Smooth muscle cell (in vitro differentiated cells): Measurements from ENCODE around the gene CNTRL. TPM values are rescaled to one million over a fixed set of nuclear protein-coding genes. Genes with fewer than 3 reads are reported as not detected.

Source experiments
- DNase-seq: peaks from one replicate; lab custom pipeline; 2025; ENCODE audit not compliant: unreplicated experiment; lab: John Stamatoyannopoulos, UW
- H2AFZ ChIP-seq: fragments of 200-600 bp; sonication (generic); 2 replicates; pipeline ENCODE4 v1.6.0; 2016; ENCODE audit warnings: antibody characterized with exemption, low read depth, mild to moderate bottlenecking
- H3F3A ChIP-seq: fragments of 200-600 bp; sonication (generic); 2 replicates; pipeline ENCODE4 v1.6.0; 2017; ENCODE audit warnings: antibody characterized with exemption, low read depth
- H3K27ac ChIP-seq: fragments of 200-600 bp; sonication (generic); 2 replicates; pipeline ENCODE4 v1.5.1; 2016; ENCODE audit warnings: low read depth, mild to moderate bottlenecking
- H3K27me3 ChIP-seq: fragments of 200-600 bp; sonication (generic); 2 replicates; pipeline ENCODE4 v1.6.1; 2016; ENCODE audit warnings: low read depth, mild to moderate bottlenecking
- H3K36me3 ChIP-seq: fragments of 200-600 bp; sonication (generic); 2 replicates; pipeline ENCODE4 v1.5.1; 2016; ENCODE audit warnings: low read depth
- H3K4me1 ChIP-seq: fragments of 200-600 bp; sonication (generic); 2 replicates; pipeline ENCODE4 v1.5.1; 2016; ENCODE audit warnings: low read depth
- H3K4me2 ChIP-seq: fragments of 200-600 bp; sonication (generic); 2 replicates; pipeline ENCODE4 v1.6.0; 2016; ENCODE audit warnings: mild to moderate bottlenecking
- H3K4me3 ChIP-seq: fragments of 200-600 bp; sonication (generic); 2 replicates; pipeline ENCODE4 v1.5.1; 2016; ENCODE audit warnings: mild to moderate bottlenecking
- H3K79me2 ChIP-seq: fragments of 200-600 bp; sonication (generic); 2 replicates; pipeline ENCODE4 v1.6.0; 2016; ENCODE audit warnings: low read depth, mild to moderate bottlenecking
- H3K9ac ChIP-seq: fragments of 200-600 bp; sonication (generic); 2 replicates; pipeline ENCODE4 v1.6.0; 2016; ENCODE audit warnings: low read depth
- H3K9me3 ChIP-seq: fragments of 200-600 bp; sonication (generic); replicated peaks from 2 replicates; pipeline ENCODE4 v1.5.1; 2016; ENCODE audit warnings: low read depth
- H4K20me1 ChIP-seq: fragments of 200-600 bp; sonication (generic); 2 replicates; pipeline ENCODE4 v1.6.0; 2016; ENCODE audit warnings: low read depth
- WGBS: methylation state at CpG from one replicate; pipeline ENCODE4 v1.1.7; 2016; ENCODE audit warnings: low lambda C conversion rate; 5-methylcytosine and 5-hydroxymethylcytosine counted together
- polyA plus RNA-seq: library from polyadenylated mRNA; unstranded; fragments of >200 nt; fragmentation: Nextera tagmentation; extraction: Ambion mirVana; gene quantifications from 2 replicates; pipeline ENCODE4 v1.2.1, GENCODE V29; 2016
- small RNA-seq: library from RNA; depleted of rRNA; stranded (forward); fragments of <200 nt; gene quantifications from one replicate; pipeline ENCODE3, GENCODE V24; 2014
- total RNA-seq: library from RNA; depleted of rRNA; stranded (reverse); fragments of >200 nt; gene quantifications from 2 replicates; pipeline ENCODE4 v1.2.3, GENCODE V29; 2014
- TF ChIP-seq, protein P1 (sequence below): fragments of 200-600 bp; sonication (generic); IDR thresholded peaks from 2 replicates; pipeline ENCODE4 v1.5.1; 2017; ENCODE audit warnings: borderline replicate concordance, mild to moderate bottlenecking, antibody characterized with exemption; ENCODE audit not compliant: insufficient read depth, poor library complexity, severe bottlenecking

Gene CNTRL
- total and polyA plus RNA-seq, 2 experiments from 2014 or later = 3.6 to 9.1 TPM

GRCh38 chr9:121225240-121225639, 150.5 kb downstream of the CNTRL start:
- H3F3A ChIP-seq = no peaks in the 10 kb centered on the region
- H3K27me3 ChIP-seq = no peaks in the 10 kb centered on the region
- H3K36me3 ChIP-seq = no peaks in the 10 kb centered on the region
- 26% methylated on average over 5 of the region's 5 CpGs for WGBS
- TF ChIP-seq, protein P1, sequence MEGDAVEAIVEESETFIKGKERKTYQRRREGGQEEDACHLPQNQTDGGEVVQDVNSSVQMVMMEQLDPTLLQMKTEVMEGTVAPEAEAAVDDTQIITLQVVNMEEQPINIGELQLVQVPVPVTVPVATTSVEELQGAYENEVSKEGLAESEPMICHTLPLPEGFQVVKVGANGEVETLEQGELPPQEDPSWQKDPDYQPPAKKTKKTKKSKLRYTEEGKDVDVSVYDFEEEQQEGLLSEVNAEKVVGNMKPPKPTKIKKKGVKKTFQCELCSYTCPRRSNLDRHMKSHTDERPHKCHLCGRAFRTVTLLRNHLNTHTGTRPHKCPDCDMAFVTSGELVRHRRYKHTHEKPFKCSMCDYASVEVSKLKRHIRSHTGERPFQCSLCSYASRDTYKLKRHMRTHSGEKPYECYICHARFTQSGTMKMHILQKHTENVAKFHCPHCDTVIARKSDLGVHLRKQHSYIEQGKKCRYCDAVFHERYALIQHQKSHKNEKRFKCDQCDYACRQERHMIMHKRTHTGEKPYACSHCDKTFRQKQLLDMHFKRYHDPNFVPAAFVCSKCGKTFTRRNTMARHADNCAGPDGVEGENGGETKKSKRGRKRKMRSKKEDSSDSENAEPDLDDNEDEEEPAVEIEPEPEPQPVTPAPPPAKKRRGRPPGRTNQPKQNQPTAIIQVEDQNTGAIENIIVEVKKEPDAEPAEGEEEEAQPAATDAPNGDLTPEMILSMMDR = no peak
- H3K9ac ChIP-seq = no peak overlapping the region
- no peaks in the 10 kb centered on the region for H4K20me1 ChIP-seq
- no peak overlapping the region for H3K4me3 ChIP-seq
- H2AFZ ChIP-seq = no peak overlapping the region
- no peaks in the 10 kb centered on the region for H3K9me3 ChIP-seq
- DNase-seq = no peak
- no peak overlapping the region for H3K27ac ChIP-seq
- no peak overlapping the region for H3K4me2 ChIP-seq
- H3K4me1 ChIP-seq = peaks cover 16% of the 10 kb centered on the region
- no peaks in the 10 kb centered on the region for H3K79me2 ChIP-seq

- no peak for DNase-seq
- Histone ChIP-seq H3K36me3 (no peaks in the 10 kb centered on the region), H3K4me2 (no peak overlapping the region), H3K79me2 (no peaks in the 10 kb centered on the region), H3K27me3 (no peaks in the 10 kb centered on the region), H4K20me1 (no peaks in the 10 kb centered on the region), H3K9ac (no peak overlapping the region), H2AFZ (no peak overlapping the region), H3K9me3 (no peaks in the 10 kb centered on the region), H3K4me3 (no peak overlapping the region), H3K4me1 (peaks cover 8% of the 10 kb centered on the region), H3K27ac (no peak overlapping the region), H3F3A (no peaks in the 10 kb centered on the region)
- TF ChIP-seq, protein P1 = no peak
- 59% methylated on average over 2 of the region's 2 CpGs for WGBS
Measured at GRCh38 chr9:121226175-121226574, 151.4 kb downstream of the CNTRL start.

Small RNAs within 50 kb of the gene (small RNA-seq; reads per million reads assigned to genes)
- not detected for gene RN7SL181P

Other genes starting within 250 kb of the CNTRL start
- gene PSMD5, start 232.0 kb upstream of the CNTRL start, total RNA-seq = 17.7 and 18.6 TPM in 2 replicates
- gene PSMD5, start 232.0 kb upstream of the CNTRL start, polyA plus RNA-seq = 12.9 and 14.4 TPM in 2 replicates
- 18.2 and 19.3 TPM in 2 replicates for gene PHF19, start 197.8 kb upstream of the CNTRL start, total RNA-seq
- gene PHF19, start 197.8 kb upstream of the CNTRL start, polyA plus RNA-seq = 14.1 and 16.0 TPM in 2 replicates
- 5.4 and 5.9 TPM in 2 replicates for gene TRAF1, start 148.2 kb upstream of the CNTRL start, total RNA-seq
- 2.9 and 4.6 TPM in 2 replicates for gene TRAF1, start 148.2 kb upstream of the CNTRL start, polyA plus RNA-seq
- 0.76 and 4.4 TPM in 2 replicates for gene C5, start 24.7 kb upstream of the CNTRL start, total RNA-seq
- 0.19 and 0.57 TPM in 2 replicates for gene C5, start 24.7 kb upstream of the CNTRL start, polyA plus RNA-seq
- 49.8 and 51.4 TPM in 2 replicates for gene RAB14, start 126.9 kb downstream of the CNTRL start, total RNA-seq
- gene RAB14, start 126.9 kb downstream of the CNTRL start, polyA plus RNA-seq = 49.3 and 54.4 TPM in 2 replicates
- 337 and 430 TPM in 2 replicates for gene GSN, start 193.2 kb downstream of the CNTRL start, total RNA-seq
- 529 and 685 TPM in 2 replicates for gene GSN, start 193.2 kb downstream of the CNTRL start, polyA plus RNA-seq